ENCODE measurements around the gene UTP4.

UTP4 gene

GRCh38 chr16:69112285-69113129 is 19.9 kb upstream of the UTP4 start:
- no peak for TF ChIP-seq CREB1 (IDR thresholded peaks at IDR 0.05; ENCODE audit: low read depth)
- peak; percentile 65 for TF ChIP-seq RAD21 (IDR thresholded peaks at IDR 0.05; ENCODE audit: low read depth)
- no peak for TF ChIP-seq USF1 (IDR thresholded peaks at IDR 0.05)
- TF ChIP-seq TCF12 (IDR thresholded peaks at IDR 0.05; ENCODE audit: low read depth), result no peak

- no peak for TF ChIP-seq EP300 (IDR thresholded peaks at IDR 0.05; ENCODE audit: borderline replicate concordance)
- TF ChIP-seq TCF12 (IDR thresholded peaks at IDR 0.05; ENCODE audit: low read depth), result no peak
- TF ChIP-seq TAF1 (IDR thresholded peaks at IDR 0.05; ENCODE audit: low read depth), result no peak
- TF ChIP-seq MAX (IDR thresholded peaks at IDR 0.05), result no peak
- no peak for TF ChIP-seq CREB1 (IDR thresholded peaks at IDR 0.05; ENCODE audit: low read depth)
- TF ChIP-seq NFIC (IDR thresholded peaks at IDR 0.05), result no peak
- no peak for TF ChIP-seq USF1 (IDR thresholded peaks at IDR 0.05)
- TF ChIP-seq REST (IDR thresholded peaks at IDR 0.05; ENCODE audit: low read depth), result no peak
- no peak for TF ChIP-seq YY1 (IDR thresholded peaks at IDR 0.05; ENCODE audit: low read depth)
- TF ChIP-seq EGR1 (IDR thresholded peaks at IDR 0.05), result no peak
- no peak for TF ChIP-seq FOXM1 (IDR thresholded peaks at IDR 0.05; ENCODE audit: borderline replicate concordance, low read depth)
These were observed 19.2 kb upstream of the UTP4 start for GRCh38 chr16:69113216-69113615.

- TF ChIP-seq CEBPB (IDR thresholded peaks at IDR 0.05) (no peak), USF1 (IDR thresholded peaks at IDR 0.05) (no peak), EGR1 (IDR thresholded peaks at IDR 0.05) (no peak), MAX (IDR thresholded peaks at IDR 0.05) (no peak), EP300 (IDR thresholded peaks at IDR 0.05; ENCODE audit: borderline replicate concordance) (no peak)
These were observed 18.0 kb upstream of the UTP4 start for GRCh38 chr16:69114346-69114975.

- TF ChIP-seq CEBPB (IDR thresholded peaks at IDR 0.05) (no peak), TAF1 (IDR thresholded peaks at IDR 0.05; ENCODE audit: low read depth) (no peak), USF1 (IDR thresholded peaks at IDR 0.05) (no peak), ZBTB7A (IDR thresholded peaks at IDR 0.05; ENCODE audit: low read depth) (no peak), CREB1 (IDR thresholded peaks at IDR 0.05; ENCODE audit: low read depth) (no peak), EP300 (IDR thresholded peaks at IDR 0.05; ENCODE audit: borderline replicate concordance) (no peak), MAX (IDR thresholded peaks at IDR 0.05) (no peak), RAD21 (IDR thresholded peaks at IDR 0.05; ENCODE audit: low read depth) (no peak), EGR1 (IDR thresholded peaks at IDR 0.05) (no peak), YY1 (IDR thresholded peaks at IDR 0.05; ENCODE audit: low read depth) (no peak), NFIC (IDR thresholded peaks at IDR 0.05) (no peak), TEAD4 (IDR thresholded peaks at IDR 0.05) (no peak), FOXM1 (IDR thresholded peaks at IDR 0.05; ENCODE audit: borderline replicate concordance, low read depth) (no peak)
These were observed 17.5 kb upstream of the UTP4 start for GRCh38 chr16:69114976-69115355.

GRCh38 chr16:69115361-69115760 is 17.1 kb upstream of the UTP4 start:
- TF ChIP-seq REST (IDR thresholded peaks at IDR 0.05; ENCODE audit: low read depth) (no peak), ZBTB7A (IDR thresholded peaks at IDR 0.05; ENCODE audit: low read depth) (no peak), EP300 (IDR thresholded peaks at IDR 0.05; ENCODE audit: borderline replicate concordance) (no peak), EGR1 (IDR thresholded peaks at IDR 0.05) (no peak), USF1 (IDR thresholded peaks at IDR 0.05) (no peak), TEAD4 (IDR thresholded peaks at IDR 0.05) (no peak), RAD21 (IDR thresholded peaks at IDR 0.05; ENCODE audit: low read depth) (no peak), YY1 (IDR thresholded peaks at IDR 0.05; ENCODE audit: low read depth) (no peak), NFIC (IDR thresholded peaks at IDR 0.05) (no peak), TCF12 (IDR thresholded peaks at IDR 0.05; ENCODE audit: low read depth) (no peak)
